ENCODE measurements around the gene SPSB3. TPM values are rescaled to one million over a fixed set of nuclear protein-coding genes. Genes with fewer than 3 reads are reported as not detected.

SPSB3 gene
- total and polyA plus RNA-seq, 9 of the 15 experiments (the other 6 are each of a cell fraction or from before 2014, with no cell fraction given): 0.39 to 37.4 (median 7.1) TPM

DNA sequence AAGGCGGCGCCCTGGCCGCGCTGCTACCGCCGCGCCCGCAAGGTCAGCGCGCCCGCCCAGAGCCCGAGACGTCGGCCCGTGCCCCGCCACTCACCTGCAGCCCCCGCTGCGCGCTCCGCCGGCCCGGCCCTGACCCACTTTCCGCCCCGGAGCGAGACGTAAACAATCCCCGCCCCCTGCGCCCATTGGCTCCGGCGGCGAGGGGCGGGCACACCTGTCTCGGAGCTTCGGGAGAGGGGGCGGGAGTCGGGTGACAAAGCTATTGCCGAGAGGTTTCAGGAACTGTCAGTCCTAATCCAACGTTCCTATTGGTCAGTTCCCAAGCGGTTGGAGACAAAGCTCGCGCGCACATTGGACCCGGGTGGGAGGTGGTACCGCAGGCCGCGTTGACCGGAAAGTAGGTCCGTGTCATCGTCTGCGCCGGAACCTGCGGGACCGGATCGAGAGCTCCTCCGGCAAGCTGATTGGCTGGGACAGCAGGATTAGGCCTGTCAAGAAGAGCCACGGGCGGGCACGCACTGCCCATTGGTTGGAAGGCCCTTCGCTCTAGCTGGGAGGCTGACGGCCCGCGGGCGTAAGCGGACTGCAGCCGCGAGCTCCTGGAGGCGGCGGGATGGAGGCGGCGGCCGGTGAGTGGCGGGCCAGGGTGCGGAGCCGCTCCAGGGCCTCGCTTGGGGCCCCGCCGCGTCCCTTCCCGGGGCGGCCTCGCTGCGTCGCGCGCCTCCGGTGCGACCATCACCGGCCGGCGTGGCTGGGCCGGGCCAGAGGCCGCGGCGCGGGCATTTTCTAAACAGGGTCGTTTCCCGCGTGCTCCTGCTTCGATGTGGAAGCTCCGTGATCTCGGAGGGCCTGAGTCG, at the start of gene SPSB3, which contains the start of gene NUBP2 (continued):
- TF ChIP-seq, protein P1, sequence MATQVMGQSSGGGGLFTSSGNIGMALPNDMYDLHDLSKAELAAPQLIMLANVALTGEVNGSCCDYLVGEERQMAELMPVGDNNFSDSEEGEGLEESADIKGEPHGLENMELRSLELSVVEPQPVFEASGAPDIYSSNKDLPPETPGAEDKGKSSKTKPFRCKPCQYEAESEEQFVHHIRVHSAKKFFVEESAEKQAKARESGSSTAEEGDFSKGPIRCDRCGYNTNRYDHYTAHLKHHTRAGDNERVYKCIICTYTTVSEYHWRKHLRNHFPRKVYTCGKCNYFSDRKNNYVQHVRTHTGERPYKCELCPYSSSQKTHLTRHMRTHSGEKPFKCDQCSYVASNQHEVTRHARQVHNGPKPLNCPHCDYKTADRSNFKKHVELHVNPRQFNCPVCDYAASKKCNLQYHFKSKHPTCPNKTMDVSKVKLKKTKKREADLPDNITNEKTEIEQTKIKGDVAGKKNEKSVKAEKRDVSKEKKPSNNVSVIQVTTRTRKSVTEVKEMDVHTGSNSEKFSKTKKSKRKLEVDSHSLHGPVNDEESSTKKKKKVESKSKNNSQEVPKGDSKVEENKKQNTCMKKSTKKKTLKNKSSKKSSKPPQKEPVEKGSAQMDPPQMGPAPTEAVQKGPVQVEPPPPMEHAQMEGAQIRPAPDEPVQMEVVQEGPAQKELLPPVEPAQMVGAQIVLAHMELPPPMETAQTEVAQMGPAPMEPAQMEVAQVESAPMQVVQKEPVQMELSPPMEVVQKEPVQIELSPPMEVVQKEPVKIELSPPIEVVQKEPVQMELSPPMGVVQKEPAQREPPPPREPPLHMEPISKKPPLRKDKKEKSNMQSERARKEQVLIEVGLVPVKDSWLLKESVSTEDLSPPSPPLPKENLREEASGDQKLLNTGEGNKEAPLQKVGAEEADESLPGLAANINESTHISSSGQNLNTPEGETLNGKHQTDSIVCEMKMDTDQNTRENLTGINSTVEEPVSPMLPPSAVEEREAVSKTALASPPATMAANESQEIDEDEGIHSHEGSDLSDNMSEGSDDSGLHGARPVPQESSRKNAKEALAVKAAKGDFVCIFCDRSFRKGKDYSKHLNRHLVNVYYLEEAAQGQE (IDR thresholded peaks at IDR 0.05; ENCODE audit: borderline replicate concordance): no peak
- TF ChIP-seq, protein P1 (CRISPR knock-in tag; IDR thresholded peaks at IDR 0.05; ENCODE audit: low read depth): no peak
- TF ChIP-seq ZNF311 (CRISPR knock-in tag; IDR thresholded peaks at IDR 0.05): no peak
- 0 out of 2 replicates have a peak, but pooled peaks have one; percentile 15 for TF ChIP-seq ZNF57 (CRISPR knock-in tag; IDR thresholded peaks at IDR 0.05)
- TF ChIP-seq FOXJ3 (CRISPR knock-in tag; IDR thresholded peaks at IDR 0.05): no peak
- TF ChIP-seq, protein P2, sequence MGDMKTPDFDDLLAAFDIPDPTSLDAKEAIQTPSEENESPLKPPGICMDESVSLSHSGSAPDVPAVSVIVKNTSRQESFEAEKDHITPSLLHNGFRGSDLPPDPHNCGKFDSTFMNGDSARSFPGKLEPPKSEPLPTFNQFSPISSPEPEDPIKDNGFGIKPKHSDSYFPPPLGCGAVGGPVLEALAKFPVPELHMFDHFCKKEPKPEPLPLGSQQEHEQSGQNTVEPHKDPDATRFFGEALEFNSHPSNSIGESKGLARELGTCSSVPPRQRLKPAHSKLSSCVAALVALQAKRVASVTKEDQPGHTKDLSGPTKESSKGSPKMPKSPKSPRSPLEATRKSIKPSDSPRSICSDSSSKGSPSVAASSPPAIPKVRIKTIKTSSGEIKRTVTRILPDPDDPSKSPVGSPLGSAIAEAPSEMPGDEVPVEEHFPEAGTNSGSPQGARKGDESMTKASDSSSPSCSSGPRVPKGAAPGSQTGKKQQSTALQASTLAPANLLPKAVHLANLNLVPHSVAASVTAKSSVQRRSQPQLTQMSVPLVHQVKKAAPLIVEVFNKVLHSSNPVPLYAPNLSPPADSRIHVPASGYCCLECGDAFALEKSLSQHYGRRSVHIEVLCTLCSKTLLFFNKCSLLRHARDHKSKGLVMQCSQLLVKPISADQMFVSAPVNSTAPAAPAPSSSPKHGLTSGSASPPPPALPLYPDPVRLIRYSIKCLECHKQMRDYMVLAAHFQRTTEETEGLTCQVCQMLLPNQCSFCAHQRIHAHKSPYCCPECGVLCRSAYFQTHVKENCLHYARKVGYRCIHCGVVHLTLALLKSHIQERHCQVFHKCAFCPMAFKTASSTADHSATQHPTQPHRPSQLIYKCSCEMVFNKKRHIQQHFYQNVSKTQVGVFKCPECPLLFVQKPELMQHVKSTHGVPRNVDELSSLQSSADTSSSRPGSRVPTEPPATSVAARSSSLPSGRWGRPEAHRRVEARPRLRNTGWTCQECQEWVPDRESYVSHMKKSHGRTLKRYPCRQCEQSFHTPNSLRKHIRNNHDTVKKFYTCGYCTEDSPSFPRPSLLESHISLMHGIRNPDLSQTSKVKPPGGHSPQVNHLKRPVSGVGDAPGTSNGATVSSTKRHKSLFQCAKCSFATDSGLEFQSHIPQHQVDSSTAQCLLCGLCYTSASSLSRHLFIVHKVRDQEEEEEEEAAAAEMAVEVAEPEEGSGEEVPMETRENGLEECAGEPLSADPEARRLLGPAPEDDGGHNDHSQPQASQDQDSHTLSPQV (IDR thresholded peaks at IDR 0.05): no peak
- TF ChIP-seq ZSCAN29 (IDR thresholded peaks at IDR 0.05): no peak
- no peak for TF ChIP-seq ZNF197 (CRISPR knock-in tag; IDR thresholded peaks at IDR 0.05; ENCODE audit: low read depth)
- TF ChIP-seq U2AF2 (optimal IDR thresholded peaks at IDR 0.05; ENCODE audit: low read depth, low read length): no peak
- TF ChIP-seq, protein P3, sequence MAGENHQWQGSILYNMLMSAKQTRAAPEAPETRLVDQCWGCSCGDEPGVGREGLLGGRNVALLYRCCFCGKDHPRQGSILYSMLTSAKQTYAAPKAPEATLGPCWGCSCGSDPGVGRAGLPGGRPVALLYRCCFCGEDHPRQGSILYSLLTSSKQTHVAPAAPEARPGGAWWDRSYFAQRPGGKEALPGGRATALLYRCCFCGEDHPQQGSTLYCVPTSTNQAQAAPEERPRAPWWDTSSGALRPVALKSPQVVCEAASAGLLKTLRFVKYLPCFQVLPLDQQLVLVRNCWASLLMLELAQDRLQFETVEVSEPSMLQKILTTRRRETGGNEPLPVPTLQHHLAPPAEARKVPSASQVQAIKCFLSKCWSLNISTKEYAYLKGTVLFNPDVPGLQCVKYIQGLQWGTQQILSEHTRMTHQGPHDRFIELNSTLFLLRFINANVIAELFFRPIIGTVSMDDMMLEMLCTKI (IDR thresholded peaks at IDR 0.05; ENCODE audit: partially characterized antibody): no peak
- no peak for TF ChIP-seq MTF1 (CRISPR knock-in tag; IDR thresholded peaks at IDR 0.05; ENCODE audit: borderline replicate concordance)
- no peak for TF ChIP-seq HMG20A (CRISPR knock-in tag; conservative IDR thresholded peaks at IDR 0.05)
- TF ChIP-seq MED1 (CRISPR knock-in tag; IDR thresholded peaks at IDR 0.05; ENCODE audit: borderline replicate concordance): no peak
- no peak for TF ChIP-seq DPF2 (IDR thresholded peaks at IDR 0.05)

Measured in K562 (cell line).